Nephron (organoid): ENCODE data around the gene MDM1.

Experiments used
- H3K27ac Mint-ChIP-seq, 3 experiments: 2 replicates each; pipeline ENCODE4 v1.8.0; 2020; ENCODE audit warnings: mixed read lengths in 3 of 3, mild to moderate bottlenecking in 2 of 3, moderate library complexity in 1 of 3
- H3K27me3 Mint-ChIP-seq: 2 replicates; pipeline ENCODE4 v1.8.0; 2021; ENCODE audit warnings: low read depth, mild to moderate bottlenecking, moderate library complexity, mixed read lengths
- H3K36me3 Mint-ChIP-seq: 2 replicates; pipeline ENCODE4 v1.8.0; 2020; ENCODE audit warnings: low read depth, mixed read lengths
- H3K4me1 Mint-ChIP-seq: 2 replicates; pipeline ENCODE4 v1.8.0; 2020; ENCODE audit warnings: mixed read lengths
- H3K4me3 Mint-ChIP-seq, 3 experiments: 2 replicates each; pipeline ENCODE4 v1.8.0; 2020; ENCODE audit warnings: mild to moderate bottlenecking in 3 of 3, mixed read lengths in 3 of 3, moderate library complexity in 2 of 3
- H3K9me3 Mint-ChIP-seq: 2 replicates; pipeline ENCODE4 v1.8.0; 2020; ENCODE audit warnings: mixed read lengths
- TF ChIP-seq, protein P1 (sequence below), 3 experiments: fragments of 200-600 bp; sonication (generic); IDR thresholded peaks; one replicate each; pipeline ENCODE4 v1.5.0; 2021; ENCODE audit warnings: antibody characterized with exemption in 3 of 3; ENCODE audit not compliant: unreplicated experiment in 3 of 3

MDM1 gene, protein sequence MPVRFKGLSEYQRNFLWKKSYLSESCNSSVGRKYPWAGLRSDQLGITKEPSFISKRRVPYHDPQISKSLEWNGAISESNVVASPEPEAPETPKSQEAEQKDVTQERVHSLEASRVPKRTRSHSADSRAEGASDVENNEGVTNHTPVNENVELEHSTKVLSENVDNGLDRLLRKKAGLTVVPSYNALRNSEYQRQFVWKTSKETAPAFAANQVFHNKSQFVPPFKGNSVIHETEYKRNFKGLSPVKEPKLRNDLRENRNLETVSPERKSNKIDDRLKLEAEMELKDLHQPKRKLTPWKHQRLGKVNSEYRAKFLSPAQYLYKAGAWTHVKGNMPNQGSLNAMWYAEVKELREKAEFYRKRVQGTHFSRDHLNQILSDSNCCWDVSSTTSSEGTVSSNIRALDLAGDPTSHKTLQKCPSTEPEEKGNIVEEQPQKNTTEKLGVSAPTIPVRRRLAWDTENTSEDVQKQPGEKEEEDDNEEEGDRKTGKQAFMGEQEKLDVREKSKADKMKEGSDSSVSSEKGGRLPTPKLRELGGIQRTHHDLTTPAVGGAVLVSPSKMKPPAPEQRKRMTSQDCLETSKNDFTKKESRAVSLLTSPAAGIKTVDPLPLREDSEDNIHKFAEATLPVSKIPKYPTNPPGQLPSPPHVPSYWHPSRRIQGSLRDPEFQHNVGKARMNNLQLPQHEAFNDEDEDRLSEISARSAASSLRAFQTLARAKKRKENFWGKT

DNA sequence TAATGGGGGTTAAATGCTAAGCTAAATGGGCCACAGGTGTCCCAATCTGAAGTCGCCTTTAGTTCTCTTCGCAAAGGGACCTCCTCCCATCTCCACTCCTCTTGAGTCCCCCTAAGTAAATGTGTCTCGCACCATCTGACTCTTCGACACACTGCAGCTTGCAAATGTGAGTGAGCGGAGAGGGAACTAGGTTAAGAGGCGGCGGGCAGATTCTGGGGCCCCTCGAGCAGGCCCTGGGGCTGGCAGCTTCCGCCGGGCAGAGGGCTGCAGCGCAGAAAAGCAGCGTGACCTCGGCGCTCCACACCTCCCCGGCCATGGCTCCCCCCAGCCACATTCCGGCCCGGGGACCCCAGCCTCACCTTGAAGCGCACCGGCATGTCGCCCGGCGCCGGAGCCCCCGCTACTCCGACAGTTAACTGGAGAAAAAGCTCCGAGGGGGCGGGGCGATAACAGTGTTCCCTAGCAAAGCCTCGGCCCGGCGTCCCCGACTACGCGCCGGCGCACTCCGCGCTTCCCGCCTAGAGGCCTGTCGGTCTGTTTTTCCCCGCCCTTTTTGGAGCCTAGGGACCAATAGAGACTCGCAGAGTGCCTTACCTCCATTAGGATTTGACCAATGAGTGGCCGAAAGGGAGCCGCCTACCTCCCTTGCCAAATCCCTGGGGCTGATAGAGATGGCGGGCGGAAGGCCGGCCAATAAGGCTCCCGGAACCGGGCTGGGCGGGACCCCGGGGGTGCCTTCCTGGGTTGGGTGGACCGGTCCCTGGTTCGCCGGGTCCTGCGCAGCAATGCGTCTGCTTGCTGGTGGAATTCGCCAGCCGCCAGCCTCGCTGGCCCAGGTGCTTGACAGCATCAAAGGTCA, at the start of gene MDM1:
TSS of gene MDM1 (minus strand) at position 494 of the 859 bp plus-strand sequence. CDS start at position 377, 117 bp downstream.
- H3K27ac Mint-ChIP-seq = peak within 1 kb of the TSS; percentile 57 to 64 (median 58)
- peaks cover 3% of the 10 kb centered on the region for H3K36me3 Mint-ChIP-seq
- no peaks in the 10 kb centered on the region for H3K9me3 Mint-ChIP-seq
- peaks cover 31% of the 10 kb centered on the region for H3K4me1 Mint-ChIP-seq
- no peaks in the 10 kb centered on the region for H3K27me3 Mint-ChIP-seq
- TF ChIP-seq, protein P1, sequence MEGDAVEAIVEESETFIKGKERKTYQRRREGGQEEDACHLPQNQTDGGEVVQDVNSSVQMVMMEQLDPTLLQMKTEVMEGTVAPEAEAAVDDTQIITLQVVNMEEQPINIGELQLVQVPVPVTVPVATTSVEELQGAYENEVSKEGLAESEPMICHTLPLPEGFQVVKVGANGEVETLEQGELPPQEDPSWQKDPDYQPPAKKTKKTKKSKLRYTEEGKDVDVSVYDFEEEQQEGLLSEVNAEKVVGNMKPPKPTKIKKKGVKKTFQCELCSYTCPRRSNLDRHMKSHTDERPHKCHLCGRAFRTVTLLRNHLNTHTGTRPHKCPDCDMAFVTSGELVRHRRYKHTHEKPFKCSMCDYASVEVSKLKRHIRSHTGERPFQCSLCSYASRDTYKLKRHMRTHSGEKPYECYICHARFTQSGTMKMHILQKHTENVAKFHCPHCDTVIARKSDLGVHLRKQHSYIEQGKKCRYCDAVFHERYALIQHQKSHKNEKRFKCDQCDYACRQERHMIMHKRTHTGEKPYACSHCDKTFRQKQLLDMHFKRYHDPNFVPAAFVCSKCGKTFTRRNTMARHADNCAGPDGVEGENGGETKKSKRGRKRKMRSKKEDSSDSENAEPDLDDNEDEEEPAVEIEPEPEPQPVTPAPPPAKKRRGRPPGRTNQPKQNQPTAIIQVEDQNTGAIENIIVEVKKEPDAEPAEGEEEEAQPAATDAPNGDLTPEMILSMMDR (IDR thresholded peaks at IDR 0.05; ENCODE audit: unreplicated experiment in 3 of 3) = no peak
- peak within 1 kb of the TSS; percentile 89 to 94 (median 92) for H3K4me3 Mint-ChIP-seq

DNA sequence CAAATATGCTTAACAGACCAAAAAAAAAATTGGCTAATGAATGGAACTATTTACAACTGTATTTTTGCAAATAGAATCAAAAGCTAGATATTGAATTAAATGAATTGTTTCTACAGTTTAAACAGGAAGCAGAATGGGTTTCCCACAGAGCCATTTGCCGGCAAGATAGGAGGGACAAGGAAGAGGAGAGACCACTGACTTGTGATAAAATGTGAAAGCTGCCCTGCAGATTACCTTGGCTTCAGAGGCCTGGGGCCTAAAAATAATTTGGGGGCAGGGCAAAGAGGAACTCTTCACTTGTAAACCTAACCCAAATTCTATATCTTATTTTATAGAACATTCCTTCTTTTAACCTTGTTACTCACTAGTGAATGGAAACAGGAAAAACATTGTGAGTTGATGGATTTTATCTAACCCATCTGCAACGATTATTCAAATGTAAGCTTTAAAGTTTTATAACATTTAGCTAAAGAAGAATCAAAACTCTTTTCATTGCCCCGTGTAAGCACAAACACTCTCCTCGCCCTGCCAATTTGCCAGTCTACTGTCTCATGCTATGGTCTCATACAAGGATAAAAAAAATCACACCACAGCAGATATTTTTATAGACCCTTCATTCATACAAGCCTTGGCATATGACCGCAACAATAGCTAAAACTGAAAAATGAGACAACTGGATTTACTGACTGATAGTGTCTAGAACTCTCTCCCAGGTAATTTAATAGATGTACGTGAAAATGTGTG, 49.5 kb upstream of the MDM1 start:
- TF ChIP-seq, protein P1 (IDR thresholded peaks at IDR 0.05; ENCODE audit: unreplicated experiment in 3 of 3) = no peak
- Mint-ChIP-seq H3K4me1 (peaks cover 32% of the 10 kb centered on the region), H3K27me3 (peaks cover 8% of the 10 kb centered on the region), H3K27ac (no peak overlapping the region), H3K36me3 (no peaks in the 10 kb centered on the region), H3K4me3 (no peak overlapping the region), H3K9me3 (no peaks in the 10 kb centered on the region)

DNA sequence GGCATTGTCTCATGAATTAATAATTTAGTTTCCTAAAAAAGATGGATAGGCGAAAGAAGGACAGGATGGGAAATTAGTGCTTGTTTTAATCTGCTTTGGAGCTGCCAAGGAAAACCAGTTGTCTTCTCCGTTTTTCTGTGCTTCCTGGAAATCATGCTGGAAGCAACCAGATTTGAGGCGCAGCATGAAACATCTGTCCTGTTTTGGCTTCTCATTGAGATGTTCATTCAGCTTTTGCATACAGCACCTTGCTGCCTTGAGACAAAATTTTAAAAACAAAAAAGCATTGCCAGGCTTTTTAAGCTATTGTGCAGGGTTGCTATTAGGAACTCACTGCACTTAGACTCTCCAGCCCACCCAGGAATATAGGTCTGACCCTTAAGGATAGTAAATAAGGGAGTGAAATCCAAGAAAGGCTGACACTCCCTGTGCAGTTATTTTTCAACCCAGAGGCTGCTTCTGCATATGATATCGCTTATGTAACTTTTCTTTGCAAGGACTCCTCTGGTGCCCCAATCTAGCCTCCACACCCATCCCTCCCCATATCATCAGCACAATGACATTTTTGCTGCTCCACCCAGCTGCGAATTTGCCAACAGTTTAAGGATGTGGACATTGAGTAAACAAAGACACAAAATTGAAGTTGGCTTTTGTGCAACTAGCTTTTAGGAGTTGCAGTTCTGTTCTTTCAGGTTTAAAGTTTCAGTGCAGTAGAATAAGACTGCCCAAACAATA, 46.9 kb upstream of the MDM1 start:
- H3K27ac Mint-ChIP-seq = peak overlapping the region; percentile 67 to 86 (median 73)
- TF ChIP-seq, protein P1 (IDR thresholded peaks at IDR 0.05; ENCODE audit: unreplicated experiment in 3 of 3) = no peak
- peak overlapping the region in 1 of 3 experiments; percentile 49 for H3K4me3 Mint-ChIP-seq
- H3K36me3 Mint-ChIP-seq = no peaks in the 10 kb centered on the region
- H3K27me3 Mint-ChIP-seq = peaks cover 4% of the 10 kb centered on the region
- H3K4me1 Mint-ChIP-seq = peaks cover 49% of the 10 kb centered on the region
- H3K9me3 Mint-ChIP-seq = no peaks in the 10 kb centered on the region

DNA sequence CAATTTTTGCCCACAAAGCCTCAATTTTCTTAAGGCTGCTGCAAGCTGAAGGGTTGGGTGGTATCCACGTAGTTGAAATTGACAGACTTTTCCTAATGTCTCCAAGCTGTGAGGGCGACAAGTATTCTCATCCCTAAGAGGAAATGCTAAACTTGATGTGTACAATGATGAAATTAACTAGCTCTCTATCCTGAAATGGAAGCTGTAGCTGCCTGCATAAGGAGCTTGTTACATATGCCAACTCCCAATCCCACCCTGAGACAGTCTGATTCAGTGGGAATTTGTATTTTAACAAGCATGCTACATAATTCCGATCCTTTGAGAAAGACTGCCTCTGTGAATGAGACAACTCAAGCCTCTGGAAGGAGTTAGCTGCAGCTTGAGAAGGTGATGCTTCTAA, 45.7 kb upstream of the MDM1 start:
- no peak overlapping the region for H3K4me3 Mint-ChIP-seq

More for the DNA sequence above, 45.7 kb upstream of the MDM1 start:
- no peaks in the 10 kb centered on the region for H3K27me3 Mint-ChIP-seq
- peak overlapping the region in 2 of 3 experiments; percentile 73 to 86 for H3K27ac Mint-ChIP-seq
- no peaks in the 10 kb centered on the region for H3K36me3 Mint-ChIP-seq
- peaks cover 53% of the 10 kb centered on the region for H3K4me1 Mint-ChIP-seq
- TF ChIP-seq, protein P1 (IDR thresholded peaks at IDR 0.05; ENCODE audit: unreplicated experiment in 3 of 3) = no peak
- H3K9me3 Mint-ChIP-seq = no peaks in the 10 kb centered on the region
